ENCODE data around the gene SCO2.

The SCO2 gene

GRCh38 chr22:50531962-50532674 is 6.7 kb upstream of the SCO2 start:
- DNase-seq (ENCODE audit: low read depth), result no peak

- DNase-seq (ENCODE audit: low read depth), result peak; percentile 62
These were observed 6.2 kb upstream of the SCO2 start for GRCh38 chr22:50531546-50531961.

- DNase-seq (ENCODE audit: low read depth), result peak; percentile 76
These were observed 5.6 kb upstream of the SCO2 start for GRCh38 chr22:50530877-50531545.

GRCh38 chr22:50530580-50530876 is 5.1 kb upstream of the SCO2 start:
- DNase-seq (ENCODE audit: low read depth), result no peak

- DNase-seq (ENCODE audit: low read depth), result peak; percentile 52
These were observed 4.6 kb upstream of the SCO2 start, which contains the start of gene TYMP for GRCh38 chr22:50529897-50530579. TYMP (minus strand) TSS chr22:50530012; CDS start chr22:50529709, 303 bp downstream.

- DNase-seq (ENCODE audit: low read depth), result no peak
These were observed 4.1 kb upstream of the SCO2 start for GRCh38 chr22:50529416-50529896.

- no peak for DNase-seq (ENCODE audit: low read depth)
These were observed 3.5 kb upstream of the SCO2 start for GRCh38 chr22:50528682-50529415.

- no peak for DNase-seq (ENCODE audit: low read depth)
These were observed 2.7 kb upstream of the SCO2 start for GRCh38 chr22:50527921-50528681.

- DNase-seq (ENCODE audit: low read depth), result no peak
These were observed 1.7 kb upstream of the SCO2 start for GRCh38 chr22:50526834-50527801.

- peak; percentile 74 for DNase-seq (ENCODE audit: low read depth)
These were observed 873 bp upstream of the SCO2 start for GRCh38 chr22:50526108-50526833.

GRCh38 chr22:50525858-50526107 is 385 bp upstream of the SCO2 start:
- no peak for DNase-seq (ENCODE audit: low read depth)

- no peak for DNase-seq (ENCODE audit: low read depth)
These were observed 708 bp downstream of the SCO2 start for GRCh38 chr22:50524676-50525103.

- no peak for DNase-seq (ENCODE audit: low read depth)
These were observed 1.4 kb downstream of the SCO2 start for GRCh38 chr22:50523806-50524675.

GRCh38 chr22:50523458-50523805 is 2.0 kb downstream of the SCO2 start:
- DNase-seq (ENCODE audit: low read depth), result no peak

GRCh38 chr22:50522806-50523438 is 2.5 kb downstream of the SCO2 start:
- no peak for DNase-seq (ENCODE audit: low read depth)

- DNase-seq (ENCODE audit: low read depth), result no peak
These were observed 3.1 kb downstream of the SCO2 start for GRCh38 chr22:50522208-50522805.

- no peak for DNase-seq (ENCODE audit: low read depth)
These were observed 3.7 kb downstream of the SCO2 start for GRCh38 chr22:50521710-50522109.

- DNase-seq (ENCODE audit: low read depth), result no peak
These were observed 4.5 kb downstream of the SCO2 start for GRCh38 chr22:50520826-50521453.
